NCI-H2196 (cell line): ENCODE data around the gene RWDD2A.

Experiments used
- DNase-seq: peaks from one replicate; lab custom pipeline; 2025; ENCODE audit not compliant: unreplicated experiment; lab: John Stamatoyannopoulos, UW

The RWDD2A gene

GRCh38 chr6:83198486-83199172, 5.5 kb downstream of the RWDD2A start:
- DNase-seq, result no peak

DNA sequence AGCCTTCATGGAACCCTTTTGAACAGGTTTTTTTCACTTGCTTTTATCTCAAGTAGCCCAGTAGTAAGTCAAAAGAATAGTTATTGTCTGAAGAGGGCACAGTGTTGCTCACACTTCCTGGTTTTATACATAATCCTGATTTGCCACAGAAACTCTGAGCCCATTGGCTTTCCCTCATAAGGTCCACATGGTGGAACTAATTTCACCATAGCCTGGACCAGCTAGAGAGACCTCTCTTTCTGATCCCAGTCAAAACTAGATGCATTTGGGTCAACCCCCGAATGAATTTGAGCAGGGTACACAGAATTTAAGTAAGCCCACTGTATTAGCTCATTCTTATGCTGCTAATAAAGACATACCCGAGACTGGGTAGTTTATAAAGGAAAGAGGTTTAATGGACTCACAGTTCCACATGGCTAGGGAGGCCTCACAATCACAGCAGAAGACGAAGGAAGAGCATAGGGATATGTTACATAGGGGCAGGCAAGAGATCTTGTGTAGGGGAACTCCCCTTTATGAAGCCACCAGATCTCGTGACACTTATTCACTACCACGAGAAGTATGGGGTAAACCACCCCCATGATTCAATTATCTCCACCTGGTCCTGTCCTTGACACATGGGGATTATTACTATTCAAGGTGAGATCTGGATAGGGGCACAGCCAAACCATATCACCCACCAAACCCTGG, 6.2 kb downstream of the RWDD2A start:
- no peak for DNase-seq

- DNase-seq, result no peak
Measured at GRCh38 chr6:83199863-83200225, 6.7 kb downstream of the RWDD2A start.

- no peak for DNase-seq
Measured at GRCh38 chr6:83202031-83202430, 8.9 kb downstream of the RWDD2A start.

- peak; percentile 66 for DNase-seq
Measured at GRCh38 chr6:83215131-83216047, 22.2 kb downstream of the RWDD2A start.

- no peak for DNase-seq
Measured at GRCh38 chr6:83216806-83217205, 23.6 kb downstream of the RWDD2A start.

DNA sequence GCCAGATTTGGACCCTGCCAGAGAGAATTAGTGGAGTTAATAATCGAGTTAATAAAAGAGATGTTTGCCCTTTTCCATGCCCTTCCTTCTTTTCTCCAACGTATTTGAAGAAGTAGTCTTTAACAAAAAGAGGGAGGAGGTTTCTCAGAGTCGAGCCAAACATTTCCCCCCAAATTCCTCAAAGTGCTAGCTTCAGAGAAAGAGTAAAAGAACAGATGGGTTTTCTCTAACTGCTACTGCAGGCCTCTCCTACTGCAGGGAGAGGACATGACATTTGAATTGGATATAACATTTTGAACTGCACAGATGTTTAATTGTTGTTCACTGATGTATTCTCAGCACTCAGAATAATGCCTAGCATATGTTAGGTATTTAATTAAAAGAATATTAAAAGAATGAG, 25.5 kb downstream of the RWDD2A start:
- no peak for DNase-seq

GRCh38 chr6:83220121-83220520, 27.0 kb downstream of the RWDD2A start:
- no peak for DNase-seq

- no peak for DNase-seq
Measured at GRCh38 chr6:83221276-83221675, 28.1 kb downstream of the RWDD2A start.

- peak; percentile 30 for DNase-seq
Measured at GRCh38 chr6:83221889-83222479, 28.8 kb downstream of the RWDD2A start.

- no peak for DNase-seq
Measured at GRCh38 chr6:83226517-83226916, 33.4 kb downstream of the RWDD2A start.

GRCh38 chr6:83231146-83231545, 38.0 kb downstream of the RWDD2A start:
- no peak for DNase-seq

DNA sequence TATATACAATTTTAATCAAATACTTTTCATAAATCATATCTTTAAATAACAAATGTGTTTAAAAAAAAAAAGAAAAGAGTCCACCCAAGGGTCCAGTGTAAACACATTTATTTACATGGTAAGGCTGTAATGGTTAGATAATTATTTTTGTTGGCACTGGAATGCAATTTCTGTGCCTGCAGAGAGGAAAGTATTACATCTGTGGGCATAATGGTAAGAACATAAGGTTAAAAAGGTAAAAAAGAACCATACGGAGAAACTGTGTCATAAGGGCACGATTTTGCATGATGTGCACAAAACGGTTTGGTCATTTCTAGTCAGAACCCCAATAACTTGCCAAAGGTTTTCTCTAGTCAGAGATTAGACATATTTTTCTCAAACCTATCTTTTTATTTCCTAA, 54.3 kb downstream of the RWDD2A start:
- DNase-seq, result no peak
